Brain microvascular endothelial cell (primary cell): ENCODE measurements around the gene WASF3.

Experiments used
- DNase-seq: peaks from one replicate; pipeline ENCODE4 v3.0.0-alpha.2; 2020
- H3K27ac ChIP-seq: fragments of 250-450 bp; sonication (Bioruptor Pico); 2 replicates; pipeline ENCODE4 v1.5.1; 2020; ENCODE audit warnings: mild to moderate bottlenecking, moderate library complexity
- H3K27me3 ChIP-seq: fragments of 250-450 bp; sonication (Bioruptor Pico); replicated peaks from 2 replicates; pipeline ENCODE4 v1.5.1; 2020; ENCODE audit warnings: mild to moderate bottlenecking
- H3K36me3 ChIP-seq: fragments of 250-450 bp; sonication (Bioruptor Pico); replicated peaks from 2 replicates; pipeline ENCODE4 v1.5.1; 2020; ENCODE audit warnings: mild to moderate bottlenecking
- H3K4me3 ChIP-seq: 2 replicates; pipeline ENCODE4 v1.5.1; 2011; ENCODE audit warnings: low read depth, mild to moderate bottlenecking, control low read depth, low read length, moderate library complexity
- CTCF ChIP-seq: IDR thresholded peaks from 2 replicates; pipeline ENCODE4 v1.5.1; 2011; ENCODE audit warnings: low read depth, mild to moderate bottlenecking, moderate library complexity, low read length, control low read depth, inconsistent platforms; ENCODE audit errors: missing control alignments
- in situ Hi-C: cut with HindIII; loops from 2 replicates; pipeline ENCODE4 v1.10.0; 2017; ENCODE audit warnings: low sequenced_read_pairs, low pct_ligation_motif_present

The WASF3 gene

GRCh38 chr13:26660766-26661165 lies 103.3 kb downstream of the WASF3 start:
- no peak for DNase-seq
- Histone ChIP-seq H3K27ac (no peak overlapping the region), H3K27me3 (no peaks in the 10 kb centered on the region), H3K36me3 (no peaks in the 10 kb centered on the region), H3K4me3 (no peak overlapping the region)
- in situ Hi-C loops = no loop called here
- no peak for TF ChIP-seq CTCF

GRCh38 chr13:26663791-26664190 lies 106.3 kb downstream of the WASF3 start:
- Histone ChIP-seq H3K4me3 (no peak overlapping the region), H3K27ac (no peak overlapping the region), H3K36me3 (no peaks in the 10 kb centered on the region), H3K27me3 (no peaks in the 10 kb centered on the region)
- TF ChIP-seq CTCF = no peak
- no peak for DNase-seq
- in situ Hi-C loops = no loop called here

GRCh38 chr13:26664286-26664685 lies 106.8 kb downstream of the WASF3 start:
- DNase-seq = no peak
- Histone ChIP-seq H3K27ac (no peak overlapping the region), H3K4me3 (no peak overlapping the region), H3K36me3 (no peaks in the 10 kb centered on the region), H3K27me3 (no peaks in the 10 kb centered on the region)
- TF ChIP-seq CTCF = no peak
- in situ Hi-C loops = no loop called here

- Histone ChIP-seq H3K27ac (no peak overlapping the region), H3K36me3 (no peaks in the 10 kb centered on the region), H3K27me3 (no peaks in the 10 kb centered on the region), H3K4me3 (no peak overlapping the region)
- in situ Hi-C loops = no loop called here
- no peak for TF ChIP-seq CTCF
- no peak for DNase-seq
Measured at GRCh38 chr13:26664876-26665275, 107.4 kb downstream of the WASF3 start.

- TF ChIP-seq CTCF = no peak
- H3K4me3 ChIP-seq = no peak overlapping the region
Measured at GRCh38 chr13:26668357-26669146, 111.1 kb downstream of the WASF3 start.

GRCh38 chr13:26673890-26674289 lies 116.4 kb downstream of the WASF3 start:
- no peak overlapping the region for H3K4me3 ChIP-seq
- in situ Hi-C loops = no loop called here
- no peak for DNase-seq
- TF ChIP-seq CTCF = no peak
- H3K27me3 ChIP-seq = no peaks in the 10 kb centered on the region
- H3K27ac ChIP-seq = no peak overlapping the region
- H3K36me3 ChIP-seq = no peaks in the 10 kb centered on the region

More at GRCh38 chr13:26668357-26669146, 111.1 kb downstream of the WASF3 start:
- Histone ChIP-seq H3K27ac (no peak overlapping the region), H3K36me3 (no peaks in the 10 kb centered on the region), H3K27me3 (no peaks in the 10 kb centered on the region)
- DNase-seq = no peak
- in situ Hi-C loops = no loop called here
